Heart left ventricle (tissue), 13 donors: Measurements from ENCODE around the gene ADTRP.

Experiments used
- CTCF ChIP-seq, 12 donors: fragments of 200-600 bp; sonication (generic) in 4 of 12; IDR thresholded peaks; one replicate each; pipeline versions ENCODE4 v1.5.0 to v1.8.0; 2018 to 2022; ENCODE audit warnings: antibody characterized with exemption in 12 of 12, mild to moderate bottlenecking in 5 of 12
- POLR2A ChIP-seq, 2 donors: fragments of 450-650 bp; IDR thresholded peaks; one replicate each; pipeline ENCODE4 v1.6.1; 2017; ENCODE audit warnings: antibody characterized with exemption in 2 of 2, mild to moderate bottlenecking in 2 of 2, moderate library complexity in 2 of 2
- donor health status: ischemic (EF 13 %, LVEDD 7.1; RV severe dilation, severe dysfunction).
- donor health status: DM: no; HTN: yes; CAD: no.
- donor health status: DM: no; HTN: no; CAD: no.
- donor health status: ischemic (EF 25% LVEDD 6.9; RV normal size, moderate dysfunction).
- donor health status: ischemic (EF 25% LVEDD 5.7; RV mildly dilated, moderate dysfunction).
- donor health status: ischemic (EF 35%, LVEDD 5.7; RV mildly dilated, moderate dysfunction).
- donor health status: nonischemic (EF 11% LVEDD 7.7; RV severe dilation, severe dysfunction).
- donor health status: DM: yes; HTN: yes; CAD: no.
- donor health status: PGD.
- donor health status: ischemic (EF 29% LVEDD 5.4; RV normal size, mild dysfunction).
- donor health status: nonischemic (EF 23%, LVEDD 6.1; RV moderate dilation, normal function).

DNA sequence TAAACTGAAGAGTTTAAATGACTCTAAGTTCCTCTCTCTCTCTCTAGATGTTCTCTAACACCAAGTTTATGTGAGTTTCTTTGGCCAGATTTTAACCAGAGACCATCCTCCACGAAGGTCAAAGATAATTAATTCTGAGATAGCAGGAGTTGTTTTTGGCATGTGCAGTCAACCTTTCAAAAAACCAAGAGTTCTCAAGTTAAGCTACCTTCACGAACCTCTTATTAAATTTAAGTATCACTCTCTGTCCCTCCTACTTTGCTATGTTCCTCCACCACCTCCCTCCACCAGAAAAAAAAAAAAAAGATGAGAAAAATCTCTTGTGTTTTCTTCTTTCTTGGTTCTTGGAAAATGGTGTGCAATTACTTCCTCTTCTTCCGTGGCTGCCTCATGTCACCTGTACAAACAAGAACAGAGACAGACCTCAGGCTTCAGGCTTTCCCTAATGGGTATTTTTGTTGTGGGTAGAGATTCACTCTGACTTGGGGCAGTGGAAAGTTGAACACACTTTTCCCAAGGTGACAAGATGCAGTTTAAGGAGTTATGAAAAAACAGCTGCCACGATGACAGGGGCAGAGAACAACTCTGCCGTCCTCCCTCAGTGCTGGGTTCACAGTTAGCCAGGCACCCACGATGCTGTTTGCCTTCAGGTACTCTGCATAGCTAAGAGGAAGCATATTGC is 64.3 kb downstream of the ADTRP start:
- TF ChIP-seq POLR2A (IDR thresholded peaks at IDR 0.05) (no peak), CTCF (IDR thresholded peaks at IDR 0.05) (no peak)
